GM23248 (cell line): ENCODE data around the gene TTC9C. TPM values are rescaled to one million over a fixed set of nuclear protein-coding genes. Genes with fewer than 3 reads are reported as not detected.
"Not testable (repeated sequence)": the region's sequence is repeated elsewhere in the genome, so short reads cannot be mapped to it uniquely, and the experiment has no call there.

Experiments
- DNase-seq: peaks from one replicate; pipeline ENCODE4 v3.0.0-alpha.2; 2015
- H2AFZ ChIP-seq: fragments of 200-600 bp; sonication (generic); 2 replicates; pipeline ENCODE4 v1.6.1; 2016; ENCODE audit warnings: antibody characterized with exemption
- H3F3A ChIP-seq: fragments of 200-600 bp; sonication (generic); 2 replicates; pipeline ENCODE4 v1.6.1; 2016; ENCODE audit warnings: mild to moderate bottlenecking, antibody characterized with exemption, mixed run types; ENCODE audit not compliant: insufficient read depth
- H3K27ac ChIP-seq: fragments of 200-600 bp; sonication (generic); 2 replicates; pipeline ENCODE4 v1.5.1; 2016; ENCODE audit warnings: mild to moderate bottlenecking
- H3K27me3 ChIP-seq: fragments of 200-600 bp; sonication (generic); replicated peaks from 2 replicates; pipeline ENCODE4 v1.6.1; 2016; ENCODE audit warnings: mild to moderate bottlenecking; ENCODE audit not compliant: insufficient read depth
- H3K36me3 ChIP-seq: fragments of 200-600 bp; sonication (generic); 2 replicates; pipeline ENCODE4 v1.6.1; 2016; ENCODE audit warnings: low read depth, mild to moderate bottlenecking
- H3K4me1 ChIP-seq: fragments of 200-600 bp; sonication (generic); 2 replicates; pipeline ENCODE4 v1.6.1; 2016; ENCODE audit warnings: mild to moderate bottlenecking; ENCODE audit not compliant: insufficient read depth
- H3K4me2 ChIP-seq: fragments of 200-600 bp; sonication (generic); one replicate; pipeline ENCODE4 v1.6.1; 2016; ENCODE audit warnings: mild to moderate bottlenecking; ENCODE audit not compliant: unreplicated experiment
- H3K4me3 ChIP-seq: fragments of 200-600 bp; sonication (generic); 2 replicates; pipeline ENCODE4 v1.5.1; 2016; ENCODE audit warnings: mild to moderate bottlenecking
- H3K79me2 ChIP-seq: fragments of 200-600 bp; sonication (generic); 2 replicates; pipeline ENCODE4 v1.6.1; 2016; ENCODE audit warnings: mild to moderate bottlenecking; ENCODE audit not compliant: insufficient read depth
- H3K9ac ChIP-seq: fragments of 200-600 bp; sonication (generic); 2 replicates; pipeline ENCODE4 v1.6.1; 2016; ENCODE audit warnings: mild to moderate bottlenecking
- H3K9me2 ChIP-seq: fragments of 200-600 bp; sonication (generic); 2 replicates; pipeline ENCODE4 v1.6.1; 2016; ENCODE audit warnings: mixed run types, mild to moderate bottlenecking, moderate library complexity; ENCODE audit not compliant: insufficient read depth
- H3K9me3 ChIP-seq: fragments of 200-600 bp; sonication (generic); one replicate; pipeline ENCODE4 v1.6.1; 2017; ENCODE audit warnings: low read depth
- H4K20me1 ChIP-seq: fragments of 200-600 bp; sonication (generic); 2 replicates; pipeline ENCODE4 v1.6.0; 2016; ENCODE audit not compliant: insufficient read depth
- EZH2 ChIP-seq: fragments of 200-600 bp; sonication (generic); IDR thresholded peaks from 2 replicates; pipeline ENCODE4 v1.6.1; 2018; ENCODE audit warnings: antibody characterized with exemption, mild to moderate bottlenecking; ENCODE audit not compliant: insufficient read depth, poor library complexity, severe bottlenecking
- EZH2phosphoT487 ChIP-seq: fragments of 200-600 bp; sonication (generic); IDR thresholded peaks from 2 replicates; pipeline ENCODE4 v1.6.1; 2018; ENCODE audit warnings: antibody characterized with exemption, moderate library complexity, mild to moderate bottlenecking, low read depth; ENCODE audit not compliant: insufficient read depth
- WGBS, 2 experiments: methylation state at CpG; one replicate each; pipeline ENCODE4 v1.1.6; 2015 to 2017; ENCODE audit warnings: low lambda C conversion rate in 2 of 2, low coverage in 1 of 2; ENCODE audit errors: missing lambda C conversion rate in 2 of 2; 5-methylcytosine and 5-hydroxymethylcytosine counted together
- in situ Hi-C: fragments of 300-500 bp; cut with MboI; formaldehyde crosslinking; loops from 2 replicates; pipeline ENCODE4 v1.15.0; 2020
- polyA plus RNA-seq: library from polyadenylated mRNA; unstranded; fragments of >200 nt; fragmentation: Nextera tagmentation; extraction: Ambion mirVana; gene quantifications from 2 replicates; pipeline ENCODE4 v1.2.1, GENCODE V29; 2016
- total RNA-seq: library from RNA; depleted of rRNA; stranded (reverse); fragments of >200 nt; shearing (Covaris generic); gene quantifications from 2 replicates; pipeline ENCODE4 v1.2.3, GENCODE V29; 2014

TTC9C gene
- total and polyA plus RNA-seq, 2 experiments from 2014 or later = 28.9 to 40.1 TPM

DNA sequence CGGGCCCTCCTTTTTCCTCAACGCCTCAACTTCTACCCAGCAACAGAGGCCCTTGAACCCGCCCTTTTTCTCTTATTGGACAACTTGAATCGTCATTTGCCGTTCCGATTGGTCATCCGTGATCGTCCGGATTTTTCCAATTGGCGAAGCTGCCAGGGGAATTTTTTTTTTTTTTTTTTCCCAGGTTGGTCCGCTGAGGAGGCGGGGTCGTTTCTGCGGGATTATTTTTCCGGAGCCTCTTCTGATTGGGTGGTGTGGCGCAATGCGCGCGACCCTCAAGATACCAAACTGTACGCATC, 465 bp upstream of the TTC9C start:
- Histone ChIP-seq H3K79me2 (peaks cover 83% of the 10 kb centered on the region), H4K20me1 (peaks cover 13% of the 10 kb centered on the region; the same call in 1 of the 2 replicates), H3K27ac (peak overlapping the region; percentile 95), H3K4me2 (peak overlapping the region; percentile 92), H3K9me2 (no peaks in the 10 kb centered on the region), H3K4me3 (peak overlapping the region; percentile 88), H3K9me3 (no peaks in the 10 kb centered on the region), H2AFZ (peak overlapping the region; percentile 97), H3F3A (peaks cover 45% of the 10 kb centered on the region), H3K27me3 (no peaks in the 10 kb centered on the region), H3K9ac (peak overlapping the region; percentile 92), H3K4me1 (peaks cover 21% of the 10 kb centered on the region), H3K36me3 (peaks cover 12% of the 10 kb centered on the region)
- in situ Hi-C loops = no loop called here
- DNase-seq = peak; percentile 99
- TF ChIP-seq EZH2phosphoT487 = no peak
- no peak for TF ChIP-seq EZH2
- WGBS, 2 experiments = 0 to 1% methylated on average over 20 of the region's 20 CpGs

DNA sequence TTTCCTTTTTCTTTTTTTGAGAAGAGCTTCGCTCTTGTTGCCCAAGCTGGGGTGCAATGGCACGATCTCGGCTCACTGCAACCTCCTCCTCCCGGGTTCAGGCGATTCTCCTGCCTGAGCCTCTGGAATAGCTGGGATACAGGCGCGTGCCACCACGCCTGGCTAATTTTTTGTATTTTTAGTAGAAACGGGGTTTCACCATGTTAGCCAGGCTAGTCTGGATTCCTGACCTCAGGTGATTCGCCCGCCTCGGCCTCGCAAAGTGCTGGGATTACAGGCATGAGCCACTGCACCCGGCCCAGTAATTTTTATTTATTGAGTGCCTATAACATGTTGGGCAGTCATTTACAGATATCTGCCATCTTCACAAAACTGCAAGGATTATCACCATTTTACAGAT, 1.8 kb downstream of the TTC9C start:
- DNase-seq, H3K9me3 ChIP-seq, in situ Hi-C loops, H3K9me2 ChIP-seq, H3K27me3 ChIP-seq, H4K20me1 ChIP-seq: not testable (repeated sequence)
- WGBS, 2 experiments = 74 to 75% methylated on average over 14 of the region's 14 CpGs
- Histone ChIP-seq H3F3A (peaks cover 27% of the 10 kb centered on the region), H3K36me3 (peaks cover 21% of the 10 kb centered on the region), H3K79me2 (peaks cover 83% of the 10 kb centered on the region), H3K9ac (peak overlapping the region; percentile 92), H3K4me2 (peak overlapping the region; percentile 92), H3K27ac (peak overlapping the region; percentile 95), H3K4me1 (peaks cover 10% of the 10 kb centered on the region), H3K4me3 (peak overlapping the region; percentile 88), H2AFZ (0 out of 2 replicates have a peak overlapping the region, but pooled peaks have one; percentile 15)

DNA sequence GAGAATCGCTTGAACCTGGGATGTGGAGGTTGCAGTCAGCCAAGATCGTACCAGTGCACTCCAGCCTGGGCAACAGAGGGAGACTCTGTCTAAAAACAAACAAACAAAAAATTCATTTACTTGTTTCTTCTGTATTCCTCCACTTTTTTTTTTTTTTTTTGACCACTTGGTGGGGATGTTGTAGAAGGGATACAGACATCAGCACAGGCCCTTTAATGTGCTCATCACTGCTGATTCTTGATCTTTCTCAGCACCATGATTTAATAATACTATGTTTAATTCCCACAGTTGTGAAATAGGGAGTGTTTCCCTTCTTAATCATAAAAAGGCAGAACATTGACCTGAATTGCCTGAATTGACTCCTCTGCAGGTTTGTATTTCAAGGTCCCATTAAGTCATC, 4.5 kb downstream of the TTC9C start:
- Histone ChIP-seq H3K27ac (no peak overlapping the region), H3K9ac (no peak overlapping the region; the same call in 1 of the 2 replicates), H3F3A (peaks cover 14% of the 10 kb centered on the region), H3K9me3 (no peaks in the 10 kb centered on the region), H4K20me1 (no peaks in the 10 kb centered on the region), H3K4me1 (peaks cover 10% of the 10 kb centered on the region), H3K9me2 (no peaks in the 10 kb centered on the region), H3K79me2 (peaks cover 93% of the 10 kb centered on the region), H3K4me2 (no peak overlapping the region), H2AFZ (no peak overlapping the region), H3K27me3 (no peaks in the 10 kb centered on the region), H3K36me3 (peaks cover 27% of the 10 kb centered on the region), H3K4me3 (no peak overlapping the region)
- WGBS, 2 experiments = 94 to 100% methylated on average over 2 of the region's 2 CpGs
- peak; percentile 68 for DNase-seq
- TF ChIP-seq EZH2phosphoT487 (no peak), EZH2 (no peak)
- in situ Hi-C loops = no loop called here

DNA sequence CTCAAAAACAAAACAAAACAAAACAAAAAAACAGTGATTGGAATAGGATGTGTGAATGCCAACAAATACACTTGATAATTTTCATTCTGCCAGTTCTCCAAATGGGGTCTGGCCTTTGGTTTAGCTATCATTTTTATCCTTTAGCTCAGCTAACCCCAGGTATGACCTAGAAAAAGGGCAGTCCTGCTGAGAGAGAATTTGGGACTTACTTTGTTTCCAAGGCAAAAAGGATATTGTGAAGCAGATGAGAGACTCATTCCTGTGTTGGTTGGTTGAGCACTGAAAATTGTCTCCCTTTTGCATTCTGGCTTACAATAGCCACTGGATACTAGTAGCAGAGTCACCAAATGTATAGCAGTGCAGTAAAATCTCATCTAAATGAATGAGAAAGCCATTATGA, 8.9 kb downstream of the TTC9C start:
- Histone ChIP-seq H3F3A (peaks cover 13% of the 10 kb centered on the region; the same call in 1 of the 2 replicates), H3K9ac (no peak overlapping the region), H2AFZ (no peak overlapping the region), H3K27me3 (no peaks in the 10 kb centered on the region), H3K27ac (no peak overlapping the region), H3K79me2 (peaks cover 55% of the 10 kb centered on the region), H3K9me2 (no peaks in the 10 kb centered on the region), H3K4me1 (no peaks in the 10 kb centered on the region), H3K4me3 (no peak overlapping the region), H3K9me3 (no peaks in the 10 kb centered on the region), H3K36me3 (peaks cover 44% of the 10 kb centered on the region), H4K20me1 (no peaks in the 10 kb centered on the region), H3K4me2 (no peak overlapping the region)
- TF ChIP-seq EZH2phosphoT487 (no peak), EZH2 (no peak)
- DNase-seq = no peak
- in situ Hi-C loops = no loop called here

DNA sequence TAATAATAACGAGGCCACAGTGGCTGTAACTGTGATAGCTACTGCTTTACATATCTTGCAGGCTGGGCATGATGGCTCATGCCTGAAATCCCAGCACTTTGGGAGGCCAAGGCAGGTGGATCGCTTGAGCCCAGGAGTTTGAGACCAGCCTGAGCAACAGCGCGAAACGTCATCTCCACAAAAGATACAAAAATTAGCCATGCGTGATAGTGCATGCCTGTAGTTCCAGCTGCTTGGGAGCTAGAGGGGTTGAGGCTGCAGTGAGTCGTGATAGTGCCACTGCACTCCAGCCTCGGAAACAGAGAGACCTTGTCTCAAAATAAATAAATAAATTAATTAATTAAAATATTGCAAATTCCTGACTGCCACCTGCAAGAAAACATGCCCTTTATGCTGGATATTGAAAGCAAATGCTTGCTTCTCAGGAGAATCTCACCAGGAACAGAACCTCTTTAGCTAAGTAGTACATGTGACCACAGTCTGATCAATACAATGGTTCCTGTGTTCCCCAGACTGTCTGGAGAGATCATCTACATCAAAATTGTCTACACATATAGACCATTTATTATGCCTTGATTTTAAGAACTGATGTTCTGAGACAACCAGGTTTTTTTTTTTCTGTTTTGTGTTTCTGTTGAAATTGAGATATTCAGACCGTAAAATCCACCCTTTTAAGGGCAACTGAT, 19.3 kb downstream of the TTC9C start:
- no peak for DNase-seq
- peaks cover 31% of the 10 kb centered on the region for H3K79me2 ChIP-seq

DNA sequence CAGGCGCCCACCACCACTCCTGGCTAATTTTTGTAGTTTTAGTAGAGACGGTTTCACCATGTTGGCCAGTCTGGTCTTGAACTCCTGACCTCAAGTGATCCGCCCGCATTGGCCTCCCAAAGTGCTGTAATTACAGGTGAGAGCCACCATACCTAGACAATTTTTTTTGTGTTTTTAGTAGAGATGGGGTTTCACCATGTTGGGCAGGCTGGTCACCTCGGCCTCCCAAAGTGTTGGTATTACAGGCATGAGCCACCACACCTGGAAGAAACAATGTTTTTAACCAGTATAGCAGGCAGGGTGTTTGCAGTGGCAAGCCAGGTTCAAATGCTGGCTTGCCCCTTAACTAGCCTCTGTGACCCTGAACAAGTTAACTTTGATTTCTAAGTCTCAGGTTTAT, 21.6 kb downstream of the TTC9C start:
- H3K4me3 ChIP-seq, H3K4me2 ChIP-seq, H3K9ac ChIP-seq, H3K4me1 ChIP-seq, H3K27ac ChIP-seq, H3K36me3 ChIP-seq, H3K9me3 ChIP-seq, H3K9me2 ChIP-seq, in situ Hi-C loops, H2AFZ ChIP-seq, H3K27me3 ChIP-seq, H3F3A ChIP-seq, H4K20me1 ChIP-seq, DNase-seq: not testable (repeated sequence)
- H3K79me2 ChIP-seq = peaks cover 40% of the 10 kb centered on the region
- WGBS, 2 experiments = 95 to 98% methylated on average over 5 of the region's 5 CpGs

More for the DNA sequence above, 19.3 kb downstream of the TTC9C start:
- Histone ChIP-seq H2AFZ (no peak overlapping the region), H4K20me1 (no peaks in the 10 kb centered on the region), H3K9me2 (no peaks in the 10 kb centered on the region), H3K4me3 (no peak overlapping the region), H3K36me3 (no peaks in the 10 kb centered on the region), H3K9me3 (no peaks in the 10 kb centered on the region), H3F3A (peaks cover 5% of the 10 kb centered on the region; the same call in 1 of the 2 replicates), H3K4me2 (no peak overlapping the region), H3K4me1 (no peaks in the 10 kb centered on the region), H3K27me3 (no peaks in the 10 kb centered on the region), H3K9ac (no peak overlapping the region), H3K27ac (no peak overlapping the region)
- WGBS, 2 experiments = 82 to 87% methylated on average over 9 of the region's 9 CpGs
- TF ChIP-seq EZH2 (no peak), EZH2phosphoT487 (no peak)
- in situ Hi-C loops = no loop called here
